Suprapubic skin (tissue), 4 donors: ENCODE results near the gene PLK1. TPM values are rescaled to one million over a fixed set of nuclear protein-coding genes. Genes with fewer than 3 reads are reported as not detected.
A peak's percentile ranks its signal among the peaks of the same experiment; 100 is the strongest.

Source experiments
- DNase-seq, 2 donors: peaks; one replicate each; pipeline ENCODE4 v3.0.0-alpha.2; 2019; ENCODE audit warnings: low spot score in 2 of 2
- H3K27ac ChIP-seq: fragments of 200-600 bp; sonication (generic); one replicate; pipeline ENCODE4 v1.5.1; 2019
- H3K27me3 ChIP-seq: fragments of 200-600 bp; sonication (generic); one replicate; pipeline ENCODE4 v1.5.1; 2019
- H3K36me3 ChIP-seq: fragments of 200-600 bp; sonication (generic); one replicate; pipeline ENCODE4 v1.5.1; 2019
- H3K4me1 ChIP-seq: fragments of 200-600 bp; sonication (generic); one replicate; pipeline ENCODE4 v1.5.1; 2019
- H3K4me3 ChIP-seq: fragments of 200-600 bp; sonication (generic); one replicate; pipeline ENCODE4 v1.5.1; 2019; ENCODE audit warnings: mild to moderate bottlenecking
- H3K9me3 ChIP-seq: fragments of 200-600 bp; sonication (generic); one replicate; pipeline ENCODE4 v1.5.1; 2019
- CTCF ChIP-seq, 2 donors: fragments of 200-600 bp in 1 of 2; fragments of 450-650 bp in 1 of 2; sonication (generic) in 1 of 2; IDR thresholded peaks; one replicate each; pipeline ENCODE4 v1.5.1; 2016 to 2019; ENCODE audit warnings: antibody characterized with exemption in 2 of 2, mild to moderate bottlenecking in 1 of 2, moderate library complexity in 1 of 2
- EP300 ChIP-seq: sonication (generic); formaldehyde crosslinking; IDR thresholded peaks from one replicate; pipeline ENCODE4 v1.6.1; 2017; ENCODE audit warnings: antibody characterized with exemption
- POLR2A ChIP-seq, 2 donors: fragments of 450-650 bp; IDR thresholded peaks; one replicate each; pipeline ENCODE4 v1.6.1; 2017; ENCODE audit warnings: antibody characterized with exemption in 2 of 2, mild to moderate bottlenecking in 2 of 2, moderate library complexity in 2 of 2
- POLR2AphosphoS5 ChIP-seq, 3 donors: sonication (generic); formaldehyde crosslinking; IDR thresholded peaks; one replicate each; pipeline ENCODE4 v1.6.1; 2017; ENCODE audit warnings: antibody characterized with exemption in 3 of 3
- WGBS: methylation state at CpG from one replicate; pipeline ENCODE4 v1.1.5; 2018; 5-methylcytosine and 5-hydroxymethylcytosine counted together
- total RNA-seq, 4 donors: library from RNA; depleted of rRNA; stranded (reverse); fragments of >200 nt; gene quantifications; one replicate each; pipeline ENCODE4 v1.1.0, GENCODE V29; 2016

Gene PLK1
- total RNA-seq, 4 donors from 2014 or later = 4.6 to 8.3 (median 6.5) TPM

GRCh38 chr16:23668873-23669272 is 9.8 kb upstream of the PLK1 start:
- TF ChIP-seq CTCF (IDR thresholded peaks at IDR 0.05) (no peak), EP300 (no peak), POLR2AphosphoS5 (IDR thresholded peaks at IDR 0.05) (no peak), POLR2A (IDR thresholded peaks at IDR 0.05) (no peak)
- Histone ChIP-seq H3K36me3 (peaks cover 78% of the 10 kb centered on the region), H3K4me1 (no peaks in the 10 kb centered on the region), H3K9me3 (no peaks in the 10 kb centered on the region), H3K27ac (no peak overlapping the region), H3K4me3 (no peak overlapping the region), H3K27me3 (no peaks in the 10 kb centered on the region)
- DNase-seq = no peak
- 91% methylated on average over 4 of the region's 4 CpGs for WGBS

GRCh38 chr16:23670137-23670776 is 8.4 kb upstream of the PLK1 start:
- Histone ChIP-seq H3K27me3 (no peaks in the 10 kb centered on the region), H3K36me3 (peaks cover 64% of the 10 kb centered on the region), H3K27ac (no peak overlapping the region), H3K4me3 (no peak overlapping the region), H3K9me3 (no peaks in the 10 kb centered on the region), H3K4me1 (no peaks in the 10 kb centered on the region)
- no peak for DNase-seq
- 87% methylated on average over 4 of the region's 4 CpGs for WGBS
- TF ChIP-seq CTCF (IDR thresholded peaks at IDR 0.05) (no peak), POLR2AphosphoS5 (IDR thresholded peaks at IDR 0.05) (no peak), POLR2A (IDR thresholded peaks at IDR 0.05) (no peak), EP300 (no peak)

GRCh38 chr16:23673971-23674614 is 4.6 kb upstream of the PLK1 start:
- H3K36me3 ChIP-seq = peaks cover 26% of the 10 kb centered on the region
- 79% methylated on average over 8 of the region's 8 CpGs for WGBS

GRCh38 chr16:23676924-23677480 is 1.7 kb upstream of the PLK1 start:
- Histone ChIP-seq H3K4me3 (no peak overlapping the region), H3K27ac (no peak overlapping the region), H3K27me3 (no peaks in the 10 kb centered on the region), H3K9me3 (no peaks in the 10 kb centered on the region), H3K4me1 (peaks cover 18% of the 10 kb centered on the region), H3K36me3 (no peaks in the 10 kb centered on the region)
- no peak for DNase-seq
- WGBS = 85% methylated on average over 2 of the region's 2 CpGs
- TF ChIP-seq POLR2A (IDR thresholded peaks at IDR 0.05) (no peak), EP300 (no peak), CTCF (IDR thresholded peaks at IDR 0.05) (no peak), POLR2AphosphoS5 (IDR thresholded peaks at IDR 0.05) (no peak)

More at GRCh38 chr16:23673971-23674614, 4.6 kb upstream of the PLK1 start:
- TF ChIP-seq POLR2A (IDR thresholded peaks at IDR 0.05) (no peak), POLR2AphosphoS5 (IDR thresholded peaks at IDR 0.05) (no peak), EP300 (no peak), CTCF (IDR thresholded peaks at IDR 0.05) (no peak)
- H3K4me3 ChIP-seq = no peak overlapping the region
- H3K27ac ChIP-seq = no peak overlapping the region
- no peaks in the 10 kb centered on the region for H3K9me3 ChIP-seq
- no peaks in the 10 kb centered on the region for H3K27me3 ChIP-seq
- H3K4me1 ChIP-seq = peaks cover 11% of the 10 kb centered on the region
- DNase-seq = no peak

GRCh38 chr16:23679274-23679985 is 741 bp downstream of the PLK1 start:
- Histone ChIP-seq H3K27me3 (no peaks in the 10 kb centered on the region), H3K9me3 (no peaks in the 10 kb centered on the region), H3K27ac (no peak overlapping the region), H3K36me3 (peaks cover 10% of the 10 kb centered on the region), H3K4me1 (peaks cover 18% of the 10 kb centered on the region), H3K4me3 (peak overlapping the region; percentile 56)
- WGBS = 15% methylated on average over 24 of the region's 24 CpGs
- no peak for DNase-seq
- TF ChIP-seq POLR2AphosphoS5 (IDR thresholded peaks at IDR 0.05) = no peak
